Activated CD4-positive, CD25-positive, alpha-beta regulatory T cell treated with anti-CD3 and anti-CD28 coated beads, Interleukin-2, amount 50 U/mL, for 72 hours (primary cell): ENCODE data around the gene ARHGDIG.
"Not testable (repeated sequence)": the region's sequence is repeated elsewhere in the genome, so short reads cannot be mapped to it uniquely, and the experiment has no call there.

Experiments used
- DNase-seq: peaks from one replicate; pipeline ENCODE4 v3.0.0; 2021

The ARHGDIG gene

GRCh38 chr16:280552-280951 lies at the start of gene ARHGDIG:
Gene ARHGDIG, plus strand, starts transcription at chr16:280591. Its CDS starts 90 bp downstream, at chr16:280681.
- no peak for DNase-seq

DNA sequence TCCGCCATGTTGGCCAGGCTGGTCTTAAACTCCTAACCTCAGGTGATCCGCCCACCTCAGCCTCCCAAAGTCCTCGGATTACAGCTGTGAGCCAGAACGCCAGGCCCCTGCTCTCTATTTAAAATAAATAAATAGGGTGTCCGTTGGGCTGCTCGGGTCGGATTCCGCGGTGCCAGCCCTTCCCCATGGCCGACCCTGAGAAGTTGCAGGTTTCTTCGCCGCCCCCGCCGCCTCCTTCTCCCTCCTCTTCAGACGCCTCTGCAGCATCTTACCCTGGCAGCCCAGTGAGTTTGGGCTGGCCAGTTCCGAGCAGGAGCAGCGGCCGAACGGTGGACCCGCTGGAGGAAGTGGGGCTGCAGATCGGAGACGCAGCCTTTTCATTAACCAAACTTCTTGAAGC lies 49.4 kb upstream of the ARHGDIG start:
- no peak for DNase-seq

DNA sequence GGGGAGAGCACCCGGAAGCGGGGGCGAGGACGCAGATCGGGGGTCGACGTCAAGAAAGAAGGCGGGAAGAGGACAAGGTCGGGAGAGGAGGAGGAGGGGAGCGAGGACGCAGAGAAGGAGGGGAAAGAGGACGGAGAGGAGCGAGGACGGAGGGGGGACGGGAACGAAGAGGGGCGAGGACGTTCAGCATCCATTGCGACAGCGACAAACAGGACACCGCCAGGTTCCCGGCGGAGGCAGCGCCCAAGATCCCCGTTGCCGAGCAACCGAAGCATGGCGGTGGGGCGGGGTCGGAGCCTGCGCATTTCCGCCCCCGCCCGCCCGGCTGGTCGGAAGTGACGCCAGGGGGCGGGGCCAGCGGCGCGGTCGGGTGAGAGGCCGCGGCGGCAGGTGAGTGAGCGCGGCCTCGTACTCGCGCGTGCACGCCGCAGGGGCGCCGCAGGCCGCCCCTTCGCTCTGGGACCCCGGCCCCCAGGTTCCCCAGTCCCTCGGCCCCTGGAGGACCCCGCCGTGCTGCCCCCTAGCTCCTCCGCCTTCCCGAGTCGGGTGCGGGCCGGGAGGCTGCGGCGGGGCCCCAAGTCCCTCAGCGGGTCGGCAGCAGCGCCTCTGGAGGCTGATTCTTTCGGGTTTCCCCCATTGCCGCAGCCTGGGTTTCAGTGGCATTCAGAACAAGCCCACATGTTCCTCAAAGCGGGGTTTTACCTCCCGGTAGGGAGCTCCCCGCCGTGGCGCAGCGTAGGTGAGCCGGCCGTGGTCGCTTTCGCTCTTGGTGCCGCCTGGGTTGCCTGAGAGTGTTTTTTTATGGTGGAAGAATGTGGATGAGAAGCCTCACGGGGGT lies 45.7 kb upstream of the ARHGDIG start, which contains the start of gene FAM234A:
Gene FAM234A, plus strand, starts transcription at position 354 of the 838 bp plus-strand sequence. CDS start 19,593 bp downstream, outside the sequence.
- peak; percentile 96 for DNase-seq

DNA sequence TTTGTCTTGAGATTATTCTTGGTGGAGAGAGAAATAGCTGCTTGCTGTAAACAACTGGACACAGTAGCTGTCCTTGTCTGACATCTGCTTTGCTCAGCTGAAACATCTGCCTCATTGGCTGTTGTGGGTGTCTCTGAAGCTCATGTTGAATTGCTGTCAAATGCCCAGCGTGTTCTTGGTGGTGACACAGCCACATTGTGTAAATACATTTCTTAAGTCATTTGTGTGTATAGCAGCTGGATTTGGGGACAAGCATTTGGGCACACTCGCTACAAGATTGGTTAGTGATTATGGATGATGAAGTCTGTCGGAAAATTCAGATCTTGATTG lies 40.5 kb upstream of the ARHGDIG start:
- no peak for DNase-seq

DNA sequence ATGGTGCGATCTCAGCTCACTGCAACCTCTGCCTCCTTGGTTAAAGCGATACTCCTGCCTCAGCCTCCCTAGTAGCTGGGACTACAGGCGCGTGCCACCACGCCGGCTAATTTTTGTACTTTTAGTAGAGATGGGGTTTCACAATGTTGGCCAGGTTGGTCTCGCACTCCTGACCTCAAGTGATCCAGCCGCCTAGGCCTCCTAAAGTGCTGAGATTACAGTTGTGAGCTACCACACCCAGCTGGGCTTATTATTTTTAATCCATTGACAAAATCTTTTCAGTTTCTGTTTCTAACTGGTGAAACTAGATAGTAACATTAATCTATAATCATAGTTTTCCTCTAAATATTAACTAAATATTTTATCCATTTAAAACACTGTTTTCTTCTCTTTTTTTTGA lies 39.8 kb upstream of the ARHGDIG start:
- DNase-seq: no peak

- DNase-seq: no peak
Measured at GRCh38 chr16:242281-242680, 38.1 kb upstream of the ARHGDIG start.

DNA sequence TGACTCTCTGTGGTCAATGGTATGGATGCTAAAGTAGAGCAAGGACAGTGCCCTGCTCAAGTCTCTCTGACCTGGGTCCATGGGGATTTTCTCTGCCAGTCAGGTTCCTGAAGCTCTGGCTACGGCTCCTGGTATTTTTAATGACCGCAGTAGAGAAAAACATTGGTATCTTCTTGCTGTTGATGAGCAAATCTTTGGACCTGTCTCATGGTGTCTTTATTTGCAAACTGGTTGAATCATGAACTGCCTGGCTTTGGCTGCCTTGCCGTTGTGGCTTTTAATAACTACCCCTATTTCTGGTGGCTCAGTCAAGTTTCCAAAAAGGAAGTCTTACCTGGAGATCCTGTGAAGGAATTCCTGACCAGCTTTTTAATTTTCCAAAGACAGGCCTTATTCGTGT lies 37.0 kb upstream of the ARHGDIG start:
- DNase-seq: no peak

DNA sequence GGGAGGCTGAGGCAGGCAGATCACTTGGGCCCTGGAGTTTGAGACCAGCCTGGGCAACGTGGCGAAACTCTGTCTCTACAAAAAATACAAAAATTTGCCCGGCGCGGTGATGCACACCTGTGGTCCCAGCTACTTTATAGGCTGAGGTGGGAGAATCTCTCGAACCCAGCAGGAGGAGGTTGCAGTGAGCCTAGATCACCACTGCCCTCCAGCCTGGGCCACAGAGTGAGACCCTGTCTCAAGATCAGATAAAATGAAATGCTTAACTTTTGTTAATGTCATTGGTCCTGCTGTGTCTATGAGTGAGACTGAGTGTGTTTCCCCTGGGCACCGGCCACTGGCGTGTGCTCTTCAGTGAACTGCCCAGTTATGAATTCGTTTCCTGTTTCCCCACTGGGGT lies 35.3 kb upstream of the ARHGDIG start:
- DNase-seq: no peak

GRCh38 chr16:247027-247426 lies 33.4 kb upstream of the ARHGDIG start:
- no peak for DNase-seq

DNA sequence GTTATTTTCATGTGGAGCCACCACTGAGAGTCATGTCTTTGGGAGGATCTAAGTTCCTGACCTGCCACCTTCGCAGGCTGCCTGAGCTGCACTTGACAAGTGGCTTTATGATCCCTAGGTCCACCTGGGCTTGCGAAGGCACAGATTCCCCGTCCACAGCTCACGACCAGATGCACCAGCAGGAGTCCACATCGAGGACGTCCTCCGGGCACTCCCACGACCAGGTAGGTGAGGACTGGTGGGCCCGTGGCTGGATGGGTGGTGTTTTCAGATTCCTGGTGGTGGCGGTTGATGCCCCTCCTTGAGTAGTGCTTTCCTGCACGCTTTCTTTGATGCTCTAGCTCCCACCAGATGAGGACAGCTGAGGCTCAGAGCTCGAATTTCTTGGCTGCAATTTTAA lies 31.0 kb upstream of the ARHGDIG start:
- no peak for DNase-seq

DNA sequence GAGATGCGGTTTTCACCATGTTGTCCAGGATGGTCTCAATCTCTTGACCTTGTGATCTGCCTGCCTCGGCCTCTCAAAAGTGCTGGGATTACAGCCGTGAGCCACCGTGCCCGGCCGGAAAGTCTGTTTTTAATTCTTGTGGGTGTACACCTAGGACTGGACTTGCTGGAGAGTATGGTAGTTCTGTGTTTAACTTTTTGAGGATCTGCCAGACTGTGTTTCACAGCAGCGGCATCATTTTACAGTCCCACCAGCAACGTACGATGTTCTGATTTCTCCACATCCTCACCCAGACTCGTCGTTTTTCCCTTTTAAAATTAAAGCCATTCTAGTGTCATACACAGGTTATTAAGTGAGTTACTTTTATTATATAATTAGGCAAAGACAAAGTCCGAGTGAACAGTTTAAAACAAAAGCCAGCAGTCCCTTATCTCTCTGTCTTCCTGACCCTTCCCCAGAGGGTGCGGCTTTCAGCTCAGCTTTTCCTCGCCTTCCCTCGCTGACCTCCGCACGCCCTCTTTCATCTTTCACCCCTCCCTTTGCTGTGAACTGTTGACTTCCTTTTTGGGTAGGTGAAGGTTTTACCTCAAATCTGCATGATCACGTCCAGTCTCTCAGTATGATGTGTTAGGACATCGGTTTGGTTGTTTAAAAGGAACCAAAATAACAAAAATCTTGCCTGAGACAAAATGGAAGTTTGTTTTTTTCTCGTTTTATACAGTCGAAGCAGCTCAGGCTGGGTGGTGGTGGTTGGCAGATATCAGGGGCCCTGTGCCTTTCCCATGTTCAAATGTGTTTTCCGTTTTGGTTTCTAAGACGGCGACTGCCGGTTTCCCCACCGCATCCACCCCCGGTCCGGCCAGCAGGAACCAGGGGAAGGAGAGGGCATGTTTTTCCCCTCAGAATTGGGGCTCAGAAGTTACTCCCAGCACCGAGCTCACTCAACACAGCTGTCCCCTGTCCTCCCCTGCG lies 27.7 kb upstream of the ARHGDIG start:
- no peak for DNase-seq

- DNase-seq: no peak
Measured at GRCh38 chr16:253833-254232, 26.6 kb upstream of the ARHGDIG start.

GRCh38 chr16:254461-254860 lies 25.9 kb upstream of the ARHGDIG start:
- DNase-seq: no peak

DNA sequence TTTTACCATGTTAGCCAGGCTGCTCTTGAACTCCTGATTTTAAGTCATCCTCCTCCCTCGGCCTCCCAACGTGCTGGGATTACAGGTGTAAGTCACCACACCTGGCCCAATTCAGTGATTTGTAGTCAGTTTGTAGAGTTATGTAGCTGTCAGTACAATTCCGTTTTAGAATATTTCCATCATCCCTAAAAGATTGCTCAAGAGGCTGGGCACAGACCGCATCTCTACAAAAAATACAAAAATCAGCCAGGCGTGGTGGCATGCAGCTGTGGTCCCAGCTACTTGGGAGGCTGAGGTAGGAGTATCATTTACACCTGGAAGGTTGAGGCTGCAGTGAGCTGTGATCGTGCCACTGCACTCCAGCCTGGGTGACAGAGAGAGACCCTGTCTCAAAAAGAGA lies 25.2 kb upstream of the ARHGDIG start:
- no peak for DNase-seq

GRCh38 chr16:258091-258490 lies 22.3 kb upstream of the ARHGDIG start:
- DNase-seq: not testable (repeated sequence)

GRCh38 chr16:259226-259625 lies 21.2 kb upstream of the ARHGDIG start:
- DNase-seq: no peak

GRCh38 chr16:259814-260253 lies 20.6 kb upstream of the ARHGDIG start:
- no peak for DNase-seq

- no peak for DNase-seq
Measured at GRCh38 chr16:260326-260725, 20.1 kb upstream of the ARHGDIG start.

- DNase-seq: no peak
Measured at GRCh38 chr16:261031-261691, 19.2 kb upstream of the ARHGDIG start.

DNA sequence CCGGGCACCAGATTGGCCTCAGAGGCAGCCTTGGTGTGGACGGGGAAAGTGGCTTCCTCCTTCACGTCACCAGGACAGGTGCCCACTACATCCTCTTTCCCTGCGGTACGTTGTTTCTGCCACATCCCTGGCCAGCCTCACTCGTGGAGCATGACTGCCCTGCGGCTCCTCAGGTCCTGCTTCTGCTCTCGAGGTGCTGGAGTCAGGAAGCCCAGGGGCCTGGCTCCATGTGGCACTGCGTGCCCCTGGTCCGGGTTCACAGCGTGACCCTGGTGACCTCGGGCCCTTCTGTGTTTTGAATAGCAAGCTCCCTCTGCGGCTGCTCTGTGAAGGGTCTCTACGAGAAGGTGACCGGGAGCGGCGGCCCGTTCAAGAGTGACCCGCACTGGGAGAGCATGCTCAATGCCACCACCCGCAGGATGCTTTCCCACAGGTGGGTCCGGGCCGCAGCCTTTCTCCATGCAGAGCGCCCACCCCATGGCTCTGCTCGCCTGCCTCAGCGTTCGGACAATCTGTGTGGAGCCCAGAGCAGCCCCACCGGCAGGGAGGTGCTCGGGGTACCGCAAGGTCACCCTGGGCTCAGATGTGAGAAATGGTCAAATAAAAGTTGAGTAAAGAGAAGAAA lies 18.2 kb upstream of the ARHGDIG start:
- no peak for DNase-seq

DNA sequence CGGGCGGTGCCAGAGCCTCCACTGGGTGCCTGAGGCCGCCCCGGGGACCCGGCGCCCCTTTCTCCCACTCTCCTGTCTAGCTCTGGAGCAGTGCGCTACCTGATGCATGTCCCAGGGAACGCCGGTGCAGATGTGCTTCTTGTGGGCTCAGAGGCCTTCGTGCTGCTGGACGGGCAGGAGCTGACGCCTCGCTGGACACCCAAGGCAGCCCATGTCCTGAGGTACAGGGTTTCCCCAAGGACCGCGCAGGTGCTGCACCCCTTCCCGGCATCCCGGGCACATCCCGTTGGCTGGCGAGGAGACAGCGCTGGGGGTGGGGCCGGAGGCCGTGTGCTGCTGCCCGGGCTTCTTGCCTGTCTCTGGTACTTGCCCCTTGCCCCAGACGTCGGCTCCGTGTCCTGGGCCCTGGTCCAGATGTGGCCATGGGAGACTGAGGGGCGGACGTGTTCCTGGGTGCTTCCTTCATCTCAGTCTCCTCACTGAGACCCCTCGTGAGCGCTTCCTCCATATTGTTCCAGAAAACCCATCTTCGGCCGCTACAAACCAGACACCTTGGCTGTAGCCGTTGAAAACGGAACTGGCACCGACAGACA lies 17.1 kb upstream of the ARHGDIG start:
- DNase-seq: no peak

- no peak for DNase-seq
Measured at GRCh38 chr16:263944-264343, 16.4 kb upstream of the ARHGDIG start.
